Measurements from ENCODE around the gene SKAP1.

Gene SKAP1

GRCh38 chr17:48127371-48128051 lies 302.5 kb downstream of the SKAP1 start:
- POLR2A ChIA-PET = no interaction called here
- Histone ChIP-seq H3K27me3 (replicated peaks in 2 of 5; ENCODE audit: control insufficient read depth in 4 of 5, insufficient read depth in 5 of 5, low read length in 4 of 5) (no peaks in the 10 kb centered on the region), H3K4me3 (ENCODE audit: control insufficient read depth in 1 of 7, extremely low read depth in 1 of 7, insufficient read depth in 4 of 7, low read depth in 2 of 7, low read length in 6 of 7) (no peak overlapping the region), H3K9me3 (ENCODE audit: control extremely low read depth in 1 of 5, control insufficient read depth in 4 of 5, insufficient read depth in 2 of 5, low read depth in 1 of 5, low read length in 4 of 5) (no peaks in the 10 kb centered on the region), H3K4me1 (ENCODE audit: control extremely low read depth in 1 of 4, control insufficient read depth in 4 of 4, insufficient read depth in 4 of 4, low read length in 3 of 4) (no peaks in the 10 kb centered on the region), H3K36me3 (ENCODE audit: control insufficient read depth in 4 of 4, insufficient read depth in 4 of 4, low read length in 3 of 4) (peaks cover 0 to 18% (median 17%) of the 10 kb centered on the region in 4 experiments), H3K27ac (ENCODE audit: insufficient read depth in 1 of 2, low read depth in 1 of 2, low read length in 2 of 2, poor library complexity in 1 of 2, severe bottlenecking in 2 of 2) (no peak overlapping the region)
- DNase-seq = no peak
- CTCF ChIA-PET = interaction anchor here (1.0 to 17.4 kb wide), 3 partner anchors 12 to 46 kb away, joined by 3 to 169 read pairs (median 4); no protein-coding TSS in a partner anchor
- WGBS (ENCODE audit: insufficient coverage) = 88% methylated on average over 8 of the region's 9 CpGs

- CTCF ChIA-PET = interaction anchor here (1.0 to 17.4 kb wide), 4 partner anchors 13 to 100 kb away, joined by 3 to 169 read pairs (median 9); no protein-coding TSS in a partner anchor
- no peaks in the 10 kb centered on the region for H3K9me3 ChIP-seq (ENCODE audit: control extremely low read depth in 1 of 5, control insufficient read depth in 4 of 5, insufficient read depth in 2 of 5, low read depth in 1 of 5, low read length in 4 of 5)
- POLR2A ChIA-PET = no interaction called here
- H3K4me3 ChIP-seq (ENCODE audit: control insufficient read depth in 1 of 7, extremely low read depth in 1 of 7, insufficient read depth in 4 of 7, low read depth in 2 of 7, low read length in 6 of 7) = no peak overlapping the region
- H3K4me1 ChIP-seq (ENCODE audit: control extremely low read depth in 1 of 4, control insufficient read depth in 4 of 4, insufficient read depth in 4 of 4, low read length in 3 of 4) = no peaks in the 10 kb centered on the region
- peaks cover 4 to 27% (median 27%) of the 10 kb centered on the region in 4 experiments for H3K36me3 ChIP-seq (ENCODE audit: control insufficient read depth in 4 of 4, insufficient read depth in 4 of 4, low read length in 3 of 4)
- 100% methylated on average over 7 of the region's 7 CpGs for WGBS (ENCODE audit: insufficient coverage)
- no peak for DNase-seq
- no peak overlapping the region for H3K27ac ChIP-seq (ENCODE audit: insufficient read depth in 1 of 2, low read depth in 1 of 2, low read length in 2 of 2, poor library complexity in 1 of 2, severe bottlenecking in 2 of 2)
- no peaks in the 10 kb centered on the region for H3K27me3 ChIP-seq (replicated peaks in 2 of 5; ENCODE audit: control insufficient read depth in 4 of 5, insufficient read depth in 5 of 5, low read length in 4 of 5)
Measured at GRCh38 chr17:48126532-48126850, 303.5 kb downstream of the SKAP1 start.

- no peak for DNase-seq
- WGBS (ENCODE audit: insufficient coverage) = 85% methylated on average over 9 of the region's 9 CpGs
- ChIA-PET CTCF (interaction anchor here (0.8 to 17.4 kb wide), 6 partner anchors 10 to 100 kb away, joined by 3 to 169 read pairs (median 4); no protein-coding TSS in a partner anchor), POLR2A (no interaction called here)
- H3K27me3 ChIP-seq (replicated peaks in 2 of 5; ENCODE audit: control insufficient read depth in 4 of 5, insufficient read depth in 5 of 5, low read length in 4 of 5) = no peaks in the 10 kb centered on the region
- H3K9me3 ChIP-seq (ENCODE audit: control extremely low read depth in 1 of 5, control insufficient read depth in 4 of 5, insufficient read depth in 2 of 5, low read depth in 1 of 5, low read length in 4 of 5) = no peaks in the 10 kb centered on the region
- no peak overlapping the region for H3K27ac ChIP-seq (ENCODE audit: insufficient read depth in 1 of 2, low read depth in 1 of 2, low read length in 2 of 2, poor library complexity in 1 of 2, severe bottlenecking in 2 of 2)
- H3K4me1 ChIP-seq (ENCODE audit: control extremely low read depth in 1 of 4, control insufficient read depth in 4 of 4, insufficient read depth in 4 of 4, low read length in 3 of 4) = no peaks in the 10 kb centered on the region
- H3K36me3 ChIP-seq (ENCODE audit: control insufficient read depth in 4 of 4, insufficient read depth in 4 of 4, low read length in 3 of 4) = peaks cover 4 to 32% (median 31%) of the 10 kb centered on the region in 4 experiments
- no peak overlapping the region for H3K4me3 ChIP-seq (ENCODE audit: control insufficient read depth in 1 of 7, extremely low read depth in 1 of 7, insufficient read depth in 4 of 7, low read depth in 2 of 7, low read length in 6 of 7)
Measured at GRCh38 chr17:48125829-48126531, 304.0 kb downstream of the SKAP1 start.

GRCh38 chr17:48123776-48124388 lies 306.1 kb downstream of the SKAP1 start:
- no peak overlapping the region for H3K27ac ChIP-seq (ENCODE audit: insufficient read depth in 1 of 2, low read depth in 1 of 2, low read length in 2 of 2, poor library complexity in 1 of 2, severe bottlenecking in 2 of 2)
- DNase-seq = no peak
- H3K27me3 ChIP-seq (replicated peaks in 2 of 5; ENCODE audit: control insufficient read depth in 4 of 5, insufficient read depth in 5 of 5, low read length in 4 of 5) = no peaks in the 10 kb centered on the region
- ChIA-PET POLR2A (no interaction called here), CTCF (interaction anchor here (0.9 to 17.4 kb wide), 8 partner anchors 11 to 98 kb away, joined by 3 to 169 read pairs (median 5); no protein-coding TSS in a partner anchor)
- WGBS (ENCODE audit: insufficient coverage) = no CpG with 5 or more reads among the region's 4 CpGs
- H3K36me3 ChIP-seq (ENCODE audit: control insufficient read depth in 4 of 4, insufficient read depth in 4 of 4, low read length in 3 of 4) = peaks cover 4 to 43% (median 38%) of the 10 kb centered on the region in 4 experiments
- no peaks in the 10 kb centered on the region for H3K4me1 ChIP-seq (ENCODE audit: control extremely low read depth in 1 of 4, control insufficient read depth in 4 of 4, insufficient read depth in 4 of 4, low read length in 3 of 4)
- H3K9me3 ChIP-seq (ENCODE audit: control extremely low read depth in 1 of 5, control insufficient read depth in 4 of 5, insufficient read depth in 2 of 5, low read depth in 1 of 5, low read length in 4 of 5) = no peaks in the 10 kb centered on the region
- H3K4me3 ChIP-seq (ENCODE audit: control insufficient read depth in 1 of 7, extremely low read depth in 1 of 7, insufficient read depth in 4 of 7, low read depth in 2 of 7, low read length in 6 of 7) = no peak overlapping the region

- DNase-seq = no peak
Measured at GRCh38 chr17:48123111-48123510, 306.9 kb downstream of the SKAP1 start.

GRCh38 chr17:48122665-48123045 lies 307.4 kb downstream of the SKAP1 start:
- DNase-seq = no peak
- H3K27me3 ChIP-seq (replicated peaks in 2 of 5; ENCODE audit: control insufficient read depth in 4 of 5, insufficient read depth in 5 of 5, low read length in 4 of 5) = no peaks in the 10 kb centered on the region
- CTCF ChIA-PET = interaction anchor here (0.9 to 17.4 kb wide), 6 partner anchors 10 to 49 kb away, joined by 3 to 169 read pairs (median 5); partner anchors contain the start of gene SNX11
- H3K36me3 ChIP-seq (ENCODE audit: control insufficient read depth in 4 of 4, insufficient read depth in 4 of 4, low read length in 3 of 4) = peaks cover 10 to 52% (median 46%) of the 10 kb centered on the region in 4 experiments
- H3K9me3 ChIP-seq (ENCODE audit: control extremely low read depth in 1 of 5, control insufficient read depth in 4 of 5, insufficient read depth in 2 of 5, low read depth in 1 of 5, low read length in 4 of 5) = no peaks in the 10 kb centered on the region
- POLR2A ChIA-PET = no interaction called here
- H3K4me1 ChIP-seq (ENCODE audit: control extremely low read depth in 1 of 4, control insufficient read depth in 4 of 4, insufficient read depth in 4 of 4, low read length in 3 of 4) = no peaks in the 10 kb centered on the region
- H3K27ac ChIP-seq (ENCODE audit: insufficient read depth in 1 of 2, low read depth in 1 of 2, low read length in 2 of 2, poor library complexity in 1 of 2, severe bottlenecking in 2 of 2) = no peak overlapping the region
- no peak overlapping the region for H3K4me3 ChIP-seq (ENCODE audit: control insufficient read depth in 1 of 7, extremely low read depth in 1 of 7, insufficient read depth in 4 of 7, low read depth in 2 of 7, low read length in 6 of 7)
- WGBS (ENCODE audit: insufficient coverage) = 86% methylated on average over 3 of the region's 3 CpGs

More at GRCh38 chr17:48123111-48123510, 306.9 kb downstream of the SKAP1 start:
- no peaks in the 10 kb centered on the region for H3K4me1 ChIP-seq (ENCODE audit: control extremely low read depth in 1 of 4, control insufficient read depth in 4 of 4, insufficient read depth in 4 of 4, low read length in 3 of 4)
- ChIA-PET POLR2A (no interaction called here), CTCF (interaction anchor here (0.9 to 17.4 kb wide), 6 partner anchors 10 to 49 kb away, joined by 3 to 169 read pairs (median 5); partner anchors contain the start of gene SNX11)
- no peaks in the 10 kb centered on the region for H3K9me3 ChIP-seq (ENCODE audit: control extremely low read depth in 1 of 5, control insufficient read depth in 4 of 5, insufficient read depth in 2 of 5, low read depth in 1 of 5, low read length in 4 of 5)
- no peak overlapping the region for H3K4me3 ChIP-seq (ENCODE audit: control insufficient read depth in 1 of 7, extremely low read depth in 1 of 7, insufficient read depth in 4 of 7, low read depth in 2 of 7, low read length in 6 of 7)
- no peaks in the 10 kb centered on the region for H3K27me3 ChIP-seq (replicated peaks in 2 of 5; ENCODE audit: control insufficient read depth in 4 of 5, insufficient read depth in 5 of 5, low read length in 4 of 5)
- peaks cover 8 to 47% (median 43%) of the 10 kb centered on the region in 4 experiments for H3K36me3 ChIP-seq (ENCODE audit: control insufficient read depth in 4 of 4, insufficient read depth in 4 of 4, low read length in 3 of 4)
- 100% methylated on average over 4 of the region's 6 CpGs for WGBS (ENCODE audit: insufficient coverage)
- H3K27ac ChIP-seq (ENCODE audit: insufficient read depth in 1 of 2, low read depth in 1 of 2, low read length in 2 of 2, poor library complexity in 1 of 2, severe bottlenecking in 2 of 2) = no peak overlapping the region
